SK-N-SH (cell line): Measurements from ENCODE around the gene WNT1. TPM values are rescaled to one million over a fixed set of nuclear protein-coding genes. Genes with fewer than 3 reads are reported as not detected.

Experiments used
- CTCF ChIA-PET: fragments of 300-600, 350-600 bp; formaldehyde crosslinking; extraction: SDS; loops from one replicate; lab custom pipeline; 2021; lab: Yijun Ruan, JAX
- POLR2A ChIA-PET: fragments of 350-600 bp; sonication (Branson Sonifier 250); formaldehyde crosslinking; extraction: SDS; loops from one replicate; lab custom pipeline; 2020; ENCODE audit warnings: antibody characterized with exemption, inconsistent platforms; lab: Yijun Ruan, JAX
- DNase-seq: peaks from one replicate; pipeline ENCODE4 v3.0.0; 2012
- H2AFZ ChIP-seq: fragments of 200-600 bp; sonication (generic); 2 replicates; pipeline ENCODE4 v1.8.1; 2016; ENCODE audit warnings: antibody characterized with exemption, mild to moderate bottlenecking, low read depth
- H3F3A ChIP-seq: fragments of 200-600 bp; sonication (generic); replicated peaks from 2 replicates; pipeline ENCODE3; 2016; ENCODE audit warnings: antibody characterized with exemption, mild to moderate bottlenecking; ENCODE audit not compliant: insufficient read depth
- H3K27ac ChIP-seq, 2 experiments: fragments of 200-500 bp in 1 of 2; fragments of 200-600 bp in 1 of 2; sonication (Bioruptor generic) in 1 of 2; sonication (generic), shearing (Covaris generic) in 1 of 2; 2 replicates each; pipeline versions ENCODE4 v1.5.1 to v1.6.1; 2014 to 2016; ENCODE audit warnings: low read depth in 2 of 2, inconsistent platforms in 1 of 2, low read length in 1 of 2, mild to moderate bottlenecking in 1 of 2, mixed read lengths in 1 of 2
- H3K27me3 ChIP-seq: fragments of 200-600 bp; sonication (generic), shearing (Covaris generic); 2 replicates; pipeline ENCODE4 v1.6.1; 2016; ENCODE audit warnings: mixed run types; ENCODE audit not compliant: insufficient read depth
- H3K36me3 ChIP-seq, 2 experiments: fragments of 200-500 bp in 1 of 2; fragments of 200-600 bp in 1 of 2; sonication (Bioruptor generic) in 1 of 2; sonication (generic) in 1 of 2; replicated peaks in 1 of 2; 2 replicates each; pipeline versions ENCODE3 to v1.5.1; 2014 to 2016; ENCODE audit warnings: low read length in 1 of 2, mild to moderate bottlenecking in 1 of 2; ENCODE audit not compliant: insufficient read depth in 2 of 2, control insufficient read depth in 1 of 2
- H3K4me1 ChIP-seq, 2 experiments: fragments of 200-500 bp in 1 of 2; fragments of 200-600 bp in 1 of 2; sonication (Bioruptor generic) in 1 of 2; sonication (generic), shearing (Covaris generic) in 1 of 2; 2 replicates each; pipeline versions ENCODE4 v1.5.1 to v1.6.1; 2014 to 2016; ENCODE audit warnings: low read depth in 1 of 2, low read length in 1 of 2, mixed run types in 1 of 2; ENCODE audit not compliant: insufficient read depth in 2 of 2, control insufficient read depth in 1 of 2
- H3K4me2 ChIP-seq: fragments of 200-600 bp; sonication (generic), shearing (Covaris generic); 2 replicates; pipeline ENCODE4 v1.6.1; 2017; ENCODE audit warnings: mixed run types
- H3K4me3 ChIP-seq, 2 experiments: fragments of 200-500 bp in 1 of 2; fragments of 200-600 bp in 1 of 2; sonication (Bioruptor generic) in 1 of 2; sonication (generic), shearing (Covaris generic) in 1 of 2; 2 replicates each; pipeline versions ENCODE4 v1.5.1 to v1.8.1; 2014 to 2016; ENCODE audit warnings: low read depth in 2 of 2, inconsistent platforms in 1 of 2, low read length in 1 of 2, mild to moderate bottlenecking in 1 of 2, mixed read lengths in 1 of 2, moderate library complexity in 1 of 2
- H3K79me2 ChIP-seq: fragments of 200-600 bp; sonication (generic); 2 replicates; pipeline ENCODE4 v1.8.1; 2017; ENCODE audit warnings: mild to moderate bottlenecking; ENCODE audit not compliant: insufficient read depth
- H3K9ac ChIP-seq: fragments of 200-600 bp; sonication (generic); 2 replicates; pipeline ENCODE4 v1.6.1; 2017; ENCODE audit warnings: mixed run types
- H3K9me2 ChIP-seq: fragments of 200-600 bp; sonication (generic); 2 replicates; pipeline ENCODE4 v1.6.1; 2017; ENCODE audit warnings: mixed run types
- H3K9me3 ChIP-seq: fragments of 200-600 bp; sonication (generic); 2 replicates; pipeline ENCODE4 v1.6.1; 2017; ENCODE audit warnings: mixed run types, mild to moderate bottlenecking, moderate library complexity
- H4K20me1 ChIP-seq: fragments of 200-600 bp; sonication (generic); 2 replicates; pipeline ENCODE4 v1.6.1; 2017; ENCODE audit warnings: mild to moderate bottlenecking, mixed run types; ENCODE audit not compliant: insufficient read depth
- CHD2 ChIP-seq: fragments of 150-350 bp; IDR thresholded peaks from 2 replicates; pipeline ENCODE4 v1.6.1; 2018; ENCODE audit warnings: low read length; ENCODE audit not compliant: partially characterized antibody
- ELF1 ChIP-seq: IDR thresholded peaks from 2 replicates; pipeline ENCODE4 v1.4.0; 2012
- EZH2phosphoT487 ChIP-seq: fragments of 200-600 bp; sonication (generic); IDR thresholded peaks from 2 replicates; pipeline ENCODE4 v1.6.1; 2017; ENCODE audit warnings: low read depth, mixed run types, mild to moderate bottlenecking, antibody characterized with exemption, moderate library complexity, borderline replicate concordance
- FOXJ3 ChIP-seq: sonication (generic); formaldehyde crosslinking; IDR thresholded peaks from 2 replicates; pipeline ENCODE4 v1.5.1; 2020; ENCODE audit warnings: mild to moderate bottlenecking, missing genetic modification reagents
- FOXM1 ChIP-seq: IDR thresholded peaks from 2 replicates; pipeline ENCODE4 v1.4.0; 2012; ENCODE audit warnings: low read depth, mild to moderate bottlenecking
- GATA2 ChIP-seq: sonication (generic); formaldehyde crosslinking; IDR thresholded peaks from 2 replicates; pipeline ENCODE4 v1.5.0; 2020; ENCODE audit warnings: mild to moderate bottlenecking, missing genetic modification reagents
- MEF2A ChIP-seq: IDR thresholded peaks from 2 replicates; pipeline ENCODE4 v1.4.0; 2012; ENCODE audit warnings: low read depth, borderline replicate concordance
- MXI1 ChIP-seq: IDR thresholded peaks from 2 replicates; pipeline ENCODE4 v1.6.1; 2012; ENCODE audit warnings: mild to moderate bottlenecking, low read depth, low read length, improper control_type of control experiment
- NFIC ChIP-seq: IDR thresholded peaks from 2 replicates; pipeline ENCODE4 v1.4.0; 2012; ENCODE audit warnings: borderline replicate concordance
- TEAD4 ChIP-seq: IDR thresholded peaks from 2 replicates; pipeline ENCODE4 v1.4.0; 2012; ENCODE audit warnings: mild to moderate bottlenecking, borderline replicate concordance; ENCODE audit not compliant: insufficient read depth
- WGBS: methylation state at CpG from one replicate; pipeline ENCODE4 v1.1.6; 2017; ENCODE audit warnings: low lambda C conversion rate; 5-methylcytosine and 5-hydroxymethylcytosine counted together
- polyA plus RNA-seq, 3 experiments: library from polyadenylated mRNA; depleted of rRNA; stranded (reverse); fragments of >200 nt; gene quantifications; 2 replicates each; pipeline ENCODE4 v1.2.3, GENCODE V29; 2012
- TF ChIP-seq, protein P1 (sequence below): IDR thresholded peaks from 2 replicates; pipeline ENCODE4 v1.4.0; 2012; ENCODE audit warnings: low read depth, borderline replicate concordance
- TF ChIP-seq, protein P2 (sequence below): IDR thresholded peaks from 2 replicates; pipeline ENCODE4 v1.4.0; 2012; ENCODE audit warnings: low read depth
- TF ChIP-seq, protein P3 (sequence below): IDR thresholded peaks from 2 replicates; pipeline ENCODE4 v1.6.1; 2012; ENCODE audit warnings: mild to moderate bottlenecking, low read depth, low read length, moderate library complexity
- TF ChIP-seq, protein P4 (sequence below): IDR thresholded peaks from 2 replicates; pipeline ENCODE4 v1.4.0; 2012; ENCODE audit warnings: low read depth, borderline replicate concordance

WNT1 gene
- polyA plus RNA-seq, 1 of the 3 experiments (the other 2 are of a cell fraction): not detected

DNA sequence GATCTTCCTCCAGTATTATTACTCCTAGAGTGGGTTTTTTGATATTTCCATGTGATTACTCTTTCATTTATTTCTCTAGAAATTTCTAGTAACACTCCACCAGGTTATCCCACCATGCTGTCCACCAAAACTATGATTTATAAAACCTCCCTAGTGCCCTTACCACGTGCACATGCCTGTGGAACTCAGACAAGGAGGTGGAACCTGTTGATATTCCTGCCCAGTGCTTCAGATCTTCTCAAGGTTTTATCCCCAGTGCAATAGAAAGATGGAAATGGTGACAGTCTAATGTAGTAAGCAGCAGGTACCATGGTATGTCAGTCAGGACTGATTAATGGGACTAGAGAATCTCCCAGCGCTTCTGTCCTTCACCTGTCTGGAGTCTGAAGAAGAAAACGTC lies 17.3 kb upstream of the WNT1 start:
- TF ChIP-seq GATA2 (CRISPR knock-in tag) (no peak), EZH2phosphoT487 (no peak)
- TF ChIP-seq, protein P1, sequence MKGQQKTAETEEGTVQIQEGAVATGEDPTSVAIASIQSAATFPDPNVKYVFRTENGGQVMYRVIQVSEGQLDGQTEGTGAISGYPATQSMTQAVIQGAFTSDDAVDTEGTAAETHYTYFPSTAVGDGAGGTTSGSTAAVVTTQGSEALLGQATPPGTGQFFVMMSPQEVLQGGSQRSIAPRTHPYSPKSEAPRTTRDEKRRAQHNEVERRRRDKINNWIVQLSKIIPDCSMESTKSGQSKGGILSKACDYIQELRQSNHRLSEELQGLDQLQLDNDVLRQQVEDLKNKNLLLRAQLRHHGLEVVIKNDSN: no peak
- 35% methylated on average over 3 of the region's 3 CpGs for WGBS
- DNase-seq: no peak
- CTCF ChIA-PET: interaction anchor here (0.7 to 32.2 kb wide), 3 partner anchors 31 to 70 kb away, joined by 3 to 935 read pairs (median 3); partner anchors contain the start of genes DDN and WNT1
- Histone ChIP-seq H3K27ac (no peak overlapping the region), H3K27me3 (peaks cover 15% of the 10 kb centered on the region; the same call in 1 of the 2 replicates), H3K36me3 (no peaks in the 10 kb centered on the region), H3K4me3 (no peak overlapping the region), H3K9me2 (no peaks in the 10 kb centered on the region), H3K9ac (no peak overlapping the region), H2AFZ (no peak overlapping the region), H3K4me2 (no peak overlapping the region), H4K20me1 (peaks cover 5% of the 10 kb centered on the region), H3K4me1 (peaks cover 3 to 7% of the 10 kb centered on the region in 2 experiments; a peak in 3 of 4 replicates), H3K9me3 (no peaks in the 10 kb centered on the region), H3K79me2 (peaks cover 15% of the 10 kb centered on the region), H3F3A (peaks cover 7% of the 10 kb centered on the region)
- POLR2A ChIA-PET: no interaction called here

DNA sequence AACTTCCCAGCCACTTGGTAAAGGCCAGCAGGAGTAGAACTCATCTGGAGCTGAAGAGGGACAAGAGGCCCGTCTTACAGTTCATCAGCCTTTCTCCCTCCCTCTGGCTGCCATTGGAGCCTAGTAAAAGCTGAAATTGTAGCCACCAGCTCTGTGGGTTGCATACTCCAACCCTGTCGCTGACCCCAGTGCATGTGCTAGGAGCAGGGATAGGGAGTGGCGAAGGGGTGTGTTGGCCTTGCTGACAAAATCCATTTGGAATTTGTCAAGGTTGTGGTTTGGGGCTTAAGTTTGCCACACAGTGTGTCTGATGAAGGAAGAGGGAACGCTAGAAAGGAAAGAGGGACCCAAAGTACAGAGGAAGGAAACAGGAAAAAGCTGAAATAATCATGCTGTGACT lies 16.8 kb upstream of the WNT1 start:
- no peak overlapping the region for H3K4me3 ChIP-seq
- no peaks in the 10 kb centered on the region; the same call in 1 of the 2 replicates for H4K20me1 ChIP-seq
- no peaks in the 10 kb centered on the region for H3K36me3 ChIP-seq
- no peaks in the 10 kb centered on the region for H3K9me3 ChIP-seq
- POLR2A ChIA-PET: no interaction called here
- no peak overlapping the region for H3K9ac ChIP-seq
- no peak overlapping the region for H3K4me2 ChIP-seq
- peaks cover 7% of the 10 kb centered on the region for H3F3A ChIP-seq
- no peak overlapping the region for H3K27ac ChIP-seq
- H2AFZ ChIP-seq: no peak overlapping the region
- peaks cover 15% of the 10 kb centered on the region; the same call in 1 of the 2 replicates for H3K27me3 ChIP-seq
- no peak for TF ChIP-seq FOXJ3 (CRISPR knock-in tag)
- no peak for TF ChIP-seq FOXM1
- no peak for TF ChIP-seq CHD2
- TF ChIP-seq MEF2A: no peak
- TF ChIP-seq, protein P2, sequence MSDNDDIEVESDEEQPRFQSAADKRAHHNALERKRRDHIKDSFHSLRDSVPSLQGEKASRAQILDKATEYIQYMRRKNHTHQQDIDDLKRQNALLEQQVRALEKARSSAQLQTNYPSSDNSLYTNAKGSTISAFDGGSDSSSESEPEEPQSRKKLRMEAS: no peak
- no peak for TF ChIP-seq ELF1
- no peak for TF ChIP-seq NFIC
- H3K4me1 ChIP-seq: peaks cover 3 to 4% of the 10 kb centered on the region in 2 experiments; a peak in 2 of 4 replicates
- DNase-seq: no peak
- WGBS: 51% methylated on average over 3 of the region's 4 CpGs
- CTCF ChIA-PET: interaction anchor here (0.7 to 32.2 kb wide), 3 partner anchors 30 to 70 kb away, joined by 3 to 935 read pairs (median 3); partner anchors contain the start of genes DDN and WNT1
- H3K9me2 ChIP-seq: no peaks in the 10 kb centered on the region
- H3K79me2 ChIP-seq: peaks cover 10% of the 10 kb centered on the region

DNA sequence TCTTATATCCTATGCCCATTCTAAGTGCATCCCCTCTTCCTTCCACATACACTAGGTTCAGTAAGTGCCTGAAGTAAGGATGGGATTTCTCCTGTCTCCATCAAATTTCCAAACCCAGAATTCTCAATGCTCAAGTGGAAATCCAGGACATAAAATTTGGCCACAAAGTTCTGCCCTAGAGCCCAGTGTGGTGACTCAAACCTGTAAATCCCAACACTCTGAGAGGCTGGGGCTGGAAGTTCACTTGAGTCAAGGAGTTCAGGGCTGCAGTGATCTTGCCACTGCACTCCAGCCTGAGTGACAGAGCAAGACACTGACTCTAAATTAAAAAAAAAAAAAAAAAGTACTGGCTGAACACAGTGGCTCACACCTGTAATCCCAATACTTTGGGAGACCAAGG lies 16.3 kb upstream of the WNT1 start:
- ChIA-PET POLR2A (no interaction called here), CTCF (interaction anchor here (0.6 to 32.2 kb wide), 3 partner anchors 30 to 59 kb away, joined by 3 to 935 read pairs (median 3); partner anchors contain the start of genes DDN and WNT1)
- no peak for TF ChIP-seq CHD2
- no peak for TF ChIP-seq MXI1
- no peak for TF ChIP-seq ELF1
- TF ChIP-seq, protein P1: no peak
- TF ChIP-seq, protein P3, sequence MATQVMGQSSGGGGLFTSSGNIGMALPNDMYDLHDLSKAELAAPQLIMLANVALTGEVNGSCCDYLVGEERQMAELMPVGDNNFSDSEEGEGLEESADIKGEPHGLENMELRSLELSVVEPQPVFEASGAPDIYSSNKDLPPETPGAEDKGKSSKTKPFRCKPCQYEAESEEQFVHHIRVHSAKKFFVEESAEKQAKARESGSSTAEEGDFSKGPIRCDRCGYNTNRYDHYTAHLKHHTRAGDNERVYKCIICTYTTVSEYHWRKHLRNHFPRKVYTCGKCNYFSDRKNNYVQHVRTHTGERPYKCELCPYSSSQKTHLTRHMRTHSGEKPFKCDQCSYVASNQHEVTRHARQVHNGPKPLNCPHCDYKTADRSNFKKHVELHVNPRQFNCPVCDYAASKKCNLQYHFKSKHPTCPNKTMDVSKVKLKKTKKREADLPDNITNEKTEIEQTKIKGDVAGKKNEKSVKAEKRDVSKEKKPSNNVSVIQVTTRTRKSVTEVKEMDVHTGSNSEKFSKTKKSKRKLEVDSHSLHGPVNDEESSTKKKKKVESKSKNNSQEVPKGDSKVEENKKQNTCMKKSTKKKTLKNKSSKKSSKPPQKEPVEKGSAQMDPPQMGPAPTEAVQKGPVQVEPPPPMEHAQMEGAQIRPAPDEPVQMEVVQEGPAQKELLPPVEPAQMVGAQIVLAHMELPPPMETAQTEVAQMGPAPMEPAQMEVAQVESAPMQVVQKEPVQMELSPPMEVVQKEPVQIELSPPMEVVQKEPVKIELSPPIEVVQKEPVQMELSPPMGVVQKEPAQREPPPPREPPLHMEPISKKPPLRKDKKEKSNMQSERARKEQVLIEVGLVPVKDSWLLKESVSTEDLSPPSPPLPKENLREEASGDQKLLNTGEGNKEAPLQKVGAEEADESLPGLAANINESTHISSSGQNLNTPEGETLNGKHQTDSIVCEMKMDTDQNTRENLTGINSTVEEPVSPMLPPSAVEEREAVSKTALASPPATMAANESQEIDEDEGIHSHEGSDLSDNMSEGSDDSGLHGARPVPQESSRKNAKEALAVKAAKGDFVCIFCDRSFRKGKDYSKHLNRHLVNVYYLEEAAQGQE: no peak
- TF ChIP-seq, protein P4, sequence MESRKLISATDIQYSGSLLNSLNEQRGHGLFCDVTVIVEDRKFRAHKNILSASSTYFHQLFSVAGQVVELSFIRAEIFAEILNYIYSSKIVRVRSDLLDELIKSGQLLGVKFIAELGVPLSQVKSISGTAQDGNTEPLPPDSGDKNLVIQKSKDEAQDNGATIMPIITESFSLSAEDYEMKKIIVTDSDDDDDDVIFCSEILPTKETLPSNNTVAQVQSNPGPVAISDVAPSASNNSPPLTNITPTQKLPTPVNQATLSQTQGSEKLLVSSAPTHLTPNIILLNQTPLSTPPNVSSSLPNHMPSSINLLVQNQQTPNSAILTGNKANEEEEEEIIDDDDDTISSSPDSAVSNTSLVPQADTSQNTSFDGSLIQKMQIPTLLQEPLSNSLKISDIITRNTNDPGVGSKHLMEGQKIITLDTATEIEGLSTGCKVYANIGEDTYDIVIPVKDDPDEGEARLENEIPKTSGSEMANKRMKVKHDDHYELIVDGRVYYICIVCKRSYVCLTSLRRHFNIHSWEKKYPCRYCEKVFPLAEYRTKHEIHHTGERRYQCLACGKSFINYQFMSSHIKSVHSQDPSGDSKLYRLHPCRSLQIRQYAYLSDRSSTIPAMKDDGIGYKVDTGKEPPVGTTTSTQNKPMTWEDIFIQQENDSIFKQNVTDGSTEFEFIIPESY: no peak
- TF ChIP-seq TEAD4: no peak

More for the DNA sequence above, 16.3 kb upstream of the WNT1 start:
- peaks cover 15% of the 10 kb centered on the region; the same call in 1 of the 2 replicates for H3K27me3 ChIP-seq
- H3K27ac ChIP-seq: no peak overlapping the region
- H2AFZ ChIP-seq: no peak overlapping the region
- peaks cover 5% of the 10 kb centered on the region for H3K79me2 ChIP-seq
- DNase-seq: no peak
- no peaks in the 10 kb centered on the region for H3K36me3 ChIP-seq
- no peak overlapping the region for H3K9ac ChIP-seq
- no peaks in the 10 kb centered on the region for H3K9me2 ChIP-seq
- H3K9me3 ChIP-seq: no peaks in the 10 kb centered on the region
- H4K20me1 ChIP-seq: no peaks in the 10 kb centered on the region
- H3K4me1 ChIP-seq: peaks cover 3 to 4% of the 10 kb centered on the region in 2 experiments; a peak in 2 of 4 replicates
- H3K4me2 ChIP-seq: no peak overlapping the region
- no peak overlapping the region for H3K4me3 ChIP-seq
- peaks cover 4% of the 10 kb centered on the region for H3F3A ChIP-seq
